Measurements from ENCODE around the gene COL9A3. TPM values are rescaled to one million over a fixed set of nuclear protein-coding genes. Genes with fewer than 3 reads are reported as not detected.

COL9A3 gene
- total and polyA plus RNA-seq, 2 of the 8 experiments (the other 6 are each of a cell fraction or from before 2014, with no cell fraction given) = 21.7 to 80.1 TPM

GRCh38 chr20:62881662-62882395, 65.0 kb downstream of the COL9A3 start:
- no peak overlapping the region for H3K18ac ChIP-seq (ENCODE audit: extremely low read depth, low read length)
- CTCF ChIA-PET (ENCODE audit: partially characterized antibody) = interaction anchor here (0.6 to 2.1 kb wide), 7 partner anchors 9 to 217 kb away, joined by 3 to 7 read pairs (median 4); no protein-coding TSS in a partner anchor
- H3K14ac ChIP-seq (ENCODE audit: insufficient read length) = no peak overlapping the region
- H4K20me1 ChIP-seq (replicated peaks in 1 of 2; ENCODE audit: control insufficient read depth in 1 of 2, insufficient read depth in 2 of 2, low read length in 2 of 2) = peaks cover 2 to 9% of the 10 kb centered on the region in 2 experiments
- no peak for TF ChIP-seq PHF8 (conservative IDR thresholded peaks at IDR 0.05; ENCODE audit: low read depth, low read length)
- no peak overlapping the region for H3K27ac ChIP-seq (ENCODE audit: low read depth, low read length)
- WGBS, 2 experiments (ENCODE audit: extremely low coverage in 1 of 2, insufficient coverage in 1 of 2, insufficient read length in 1 of 2, insufficient replicate concordance in 2 of 2, low coverage in 1 of 2, low lambda C conversion rate in 2 of 2, missing lambda C conversion rate in 1 of 2) = 94% methylated on average over 44 of the region's 46 CpGs; no CpG with 5 or more reads in 1 of the 2 experiments
- no peaks in the 10 kb centered on the region for H3K79me2 ChIP-seq (ENCODE audit: control insufficient read depth in 1 of 2, insufficient read depth in 2 of 2, low read length in 2 of 2)
- DNase-seq (ENCODE audit: low read depth in 1 of 2, low spot score in 2 of 2) (no peak), FAIRE-seq (no peak)
- H2AK5ac ChIP-seq (ENCODE audit: low read depth, low read length) = no peak overlapping the region
- H4K5ac ChIP-seq (ENCODE audit: insufficient read length, low read depth, low read length) = no peak overlapping the region
- H3K79me1 ChIP-seq (ENCODE audit: low read depth, low read length) = peaks cover 3% of the 10 kb centered on the region; the same call in 1 of the 2 replicates
- no peaks in the 10 kb centered on the region for H3K9me3 ChIP-seq (ENCODE audit: insufficient read depth in 2 of 2, low read depth in 1 of 2, low read length in 1 of 2)
- H3K23me2 ChIP-seq (ENCODE audit: low read depth, low read length) = no peaks in the 10 kb centered on the region; the same call in 1 of the 2 replicates
- H3K36me3 ChIP-seq (ENCODE audit: control insufficient read depth in 2 of 4, insufficient read depth in 4 of 4, low read length in 3 of 4) = peaks cover 0 to 5% (median 1%) of the 10 kb centered on the region in 4 experiments; a peak in 1 of 8 replicates
- POLR2A ChIA-PET (ENCODE audit: partially characterized antibody) = interaction anchor here (1.5 to 1.8 kb wide), 3 partner anchors 9 to 54 kb away, joined by 3 to 6 read pairs (median 5); no protein-coding TSS in a partner anchor
- no peak overlapping the region for H2BK20ac ChIP-seq (ENCODE audit: low read length)
- no peak overlapping the region for H3K9ac ChIP-seq (replicated peaks in 1 of 4; ENCODE audit: extremely low read depth in 1 of 4, low read depth in 3 of 4, low read length in 3 of 4)
- H3K23ac ChIP-seq (ENCODE audit: insufficient read length) = no peak overlapping the region
- H4K91ac ChIP-seq (replicated peaks; ENCODE audit: insufficient read length, low read length) = no peak overlapping the region
- no peak overlapping the region for H4K8ac ChIP-seq (ENCODE audit: extremely low read depth, insufficient read depth, low read length)
- no peak overlapping the region for H2BK5ac ChIP-seq (ENCODE audit: low read depth, low read length)
- H3K27me3 ChIP-seq (replicated peaks in 1 of 4; ENCODE audit: control insufficient read depth in 3 of 4, extremely low read depth in 1 of 4, insufficient read depth in 3 of 4, low read length in 3 of 4) = no peaks in the 10 kb centered on the region
- no peak overlapping the region for H2BK120ac ChIP-seq (replicated peaks; ENCODE audit: low read depth, low read length)
- H2BK12ac ChIP-seq (ENCODE audit: low read depth, low read length) = no peak overlapping the region
- H3K4ac ChIP-seq (replicated peaks; ENCODE audit: insufficient read length, low read depth, low read length) = no peak overlapping the region
- H3K4me1 ChIP-seq (replicated peaks in 1 of 4; ENCODE audit: control insufficient read depth in 3 of 4, insufficient read depth in 4 of 4, low read length in 3 of 4) = peaks cover 0 to 19% (median 9%) of the 10 kb centered on the region in 4 experiments; a peak in 5 of 7 replicates
- H3K56ac ChIP-seq (replicated peaks; ENCODE audit: insufficient read length, low read depth, low read length) = no peak overlapping the region
- no peak overlapping the region for H3K4me3 ChIP-seq (ENCODE audit: extremely low read depth in 1 of 4, insufficient read depth in 2 of 4, low read depth in 3 of 4, low read length in 4 of 4)
- H3K4me2 ChIP-seq (ENCODE audit: insufficient read depth in 1 of 2, low read depth in 2 of 2, low read length in 2 of 2) = no peak overlapping the region
- H2BK15ac ChIP-seq (ENCODE audit: low read length) = no peak overlapping the region
- H2AFZ ChIP-seq (ENCODE audit: low read length) = no peak overlapping the region

All from H1 (cell line).